ENCODE results near the gene FBXL7.

GRCh38 chr5:15886156-15886555 lies 386.2 kb downstream of the FBXL7 start:
- TF ChIP-seq, protein P1, sequence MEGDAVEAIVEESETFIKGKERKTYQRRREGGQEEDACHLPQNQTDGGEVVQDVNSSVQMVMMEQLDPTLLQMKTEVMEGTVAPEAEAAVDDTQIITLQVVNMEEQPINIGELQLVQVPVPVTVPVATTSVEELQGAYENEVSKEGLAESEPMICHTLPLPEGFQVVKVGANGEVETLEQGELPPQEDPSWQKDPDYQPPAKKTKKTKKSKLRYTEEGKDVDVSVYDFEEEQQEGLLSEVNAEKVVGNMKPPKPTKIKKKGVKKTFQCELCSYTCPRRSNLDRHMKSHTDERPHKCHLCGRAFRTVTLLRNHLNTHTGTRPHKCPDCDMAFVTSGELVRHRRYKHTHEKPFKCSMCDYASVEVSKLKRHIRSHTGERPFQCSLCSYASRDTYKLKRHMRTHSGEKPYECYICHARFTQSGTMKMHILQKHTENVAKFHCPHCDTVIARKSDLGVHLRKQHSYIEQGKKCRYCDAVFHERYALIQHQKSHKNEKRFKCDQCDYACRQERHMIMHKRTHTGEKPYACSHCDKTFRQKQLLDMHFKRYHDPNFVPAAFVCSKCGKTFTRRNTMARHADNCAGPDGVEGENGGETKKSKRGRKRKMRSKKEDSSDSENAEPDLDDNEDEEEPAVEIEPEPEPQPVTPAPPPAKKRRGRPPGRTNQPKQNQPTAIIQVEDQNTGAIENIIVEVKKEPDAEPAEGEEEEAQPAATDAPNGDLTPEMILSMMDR (IDR thresholded peaks at IDR 0.05; ENCODE audit: low read depth, low read length, missing input control), result no peak
- no peak for TF ChIP-seq YY1 (IDR thresholded peaks at IDR 0.05)
- no peak for TF ChIP-seq TAF1 (conservative IDR thresholded peaks at IDR 0.05)
- TF ChIP-seq, protein P2, sequence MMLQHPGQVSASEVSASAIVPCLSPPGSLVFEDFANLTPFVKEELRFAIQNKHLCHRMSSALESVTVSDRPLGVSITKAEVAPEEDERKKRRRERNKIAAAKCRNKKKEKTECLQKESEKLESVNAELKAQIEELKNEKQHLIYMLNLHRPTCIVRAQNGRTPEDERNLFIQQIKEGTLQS (IDR thresholded peaks at IDR 0.05), result no peak

All from liver (tissue), 3 donors.